ENCODE measurements around the gene SH3YL1. TPM values are rescaled to one million over a fixed set of nuclear protein-coding genes. Genes with fewer than 3 reads are reported as not detected.

The SH3YL1 gene
- total RNA-seq, 1 donor from 2014 or later = 90.3 TPM

GRCh38 chr2:282371-283263 lies 18.8 kb upstream of the SH3YL1 start:
- DNase-seq (ENCODE audit: low spot score) = no peak

GRCh38 chr2:281381-281780 lies 17.5 kb upstream of the SH3YL1 start:
- DNase-seq (ENCODE audit: low spot score) = no peak

GRCh38 chr2:280650-281110 lies 16.8 kb upstream of the SH3YL1 start:
- DNase-seq (ENCODE audit: low spot score) = no peak

GRCh38 chr2:279956-280649 lies 16.3 kb upstream of the SH3YL1 start:
- no peak for DNase-seq (ENCODE audit: low spot score)

- DNase-seq (ENCODE audit: low spot score) = no peak
Observed at GRCh38 chr2:279366-279765, 15.5 kb upstream of the SH3YL1 start.

GRCh38 chr2:278927-279320 lies 15.1 kb upstream of the SH3YL1 start:
- no peak for DNase-seq (ENCODE audit: low spot score)

GRCh38 chr2:278312-278926 lies 14.6 kb upstream of the SH3YL1 start:
- DNase-seq (ENCODE audit: low spot score) = no peak

GRCh38 chr2:275466-275865 lies 11.6 kb upstream of the SH3YL1 start:
- no peak for DNase-seq (ENCODE audit: low spot score)

GRCh38 chr2:274503-274902 lies 10.7 kb upstream of the SH3YL1 start:
- no peak for DNase-seq (ENCODE audit: low spot score)

GRCh38 chr2:273333-273732 lies 9.5 kb upstream of the SH3YL1 start:
- no peak for DNase-seq (ENCODE audit: low spot score)

- no peak for DNase-seq (ENCODE audit: low spot score)
Observed at GRCh38 chr2:271917-272316, 8.1 kb upstream of the SH3YL1 start.

- DNase-seq (ENCODE audit: low spot score) = no peak
Observed at GRCh38 chr2:270861-271260, 7.0 kb upstream of the SH3YL1 start.

- DNase-seq (ENCODE audit: low spot score) = no peak
Observed at GRCh38 chr2:269356-270030, 5.7 kb upstream of the SH3YL1 start.

- DNase-seq (ENCODE audit: low spot score) = no peak
Observed at GRCh38 chr2:268323-268722, 4.5 kb upstream of the SH3YL1 start.

GRCh38 chr2:264493-265468 lies 949 bp upstream of the SH3YL1 start, which contains the start of gene ACP1:
Gene ACP1 (plus strand): TSS chr2:264947. CDS start chr2:264965, 18 bp downstream.
- peak; percentile 95 for DNase-seq (ENCODE audit: low spot score)

GRCh38 chr2:263022-263738 lies 652 bp downstream of the SH3YL1 start:
- peak; percentile 43 for DNase-seq (ENCODE audit: low spot score)

- no peak for DNase-seq (ENCODE audit: low spot score)
Observed at GRCh38 chr2:262117-262516, 1.7 kb downstream of the SH3YL1 start.

GRCh38 chr2:260507-261161 lies 3.2 kb downstream of the SH3YL1 start:
- DNase-seq (ENCODE audit: low spot score) = no peak

GRCh38 chr2:259789-260331 lies 4.0 kb downstream of the SH3YL1 start:
- no peak for DNase-seq (ENCODE audit: low spot score)

Data from ureter (tissue), 1 donor.